ENCODE data around the gene NHERF1.
A peak's percentile ranks its signal among the peaks of the same experiment; 100 is the strongest.

Gene NHERF1

DNA sequence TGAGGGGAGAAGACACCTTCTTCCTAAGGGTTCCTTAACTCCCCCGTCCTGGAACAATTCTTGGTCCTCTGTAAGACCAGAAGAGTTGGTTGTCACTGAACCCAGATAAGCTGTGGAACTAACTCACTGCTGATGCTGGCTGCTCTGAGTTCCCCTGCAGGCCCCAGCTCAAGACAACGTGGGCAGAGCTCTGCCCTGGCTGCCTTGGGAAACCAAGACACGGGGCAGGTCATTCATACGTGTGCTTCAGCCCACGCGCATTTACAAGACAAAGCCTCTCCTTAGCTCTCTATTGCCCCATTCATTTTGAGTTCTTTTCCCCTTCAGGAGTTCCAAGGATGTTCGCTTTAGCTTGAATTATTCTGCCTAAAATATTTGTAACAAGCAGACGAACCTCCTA lies 31.1 kb downstream of the NHERF1 start:
- TF ChIP-seq, protein P1, sequence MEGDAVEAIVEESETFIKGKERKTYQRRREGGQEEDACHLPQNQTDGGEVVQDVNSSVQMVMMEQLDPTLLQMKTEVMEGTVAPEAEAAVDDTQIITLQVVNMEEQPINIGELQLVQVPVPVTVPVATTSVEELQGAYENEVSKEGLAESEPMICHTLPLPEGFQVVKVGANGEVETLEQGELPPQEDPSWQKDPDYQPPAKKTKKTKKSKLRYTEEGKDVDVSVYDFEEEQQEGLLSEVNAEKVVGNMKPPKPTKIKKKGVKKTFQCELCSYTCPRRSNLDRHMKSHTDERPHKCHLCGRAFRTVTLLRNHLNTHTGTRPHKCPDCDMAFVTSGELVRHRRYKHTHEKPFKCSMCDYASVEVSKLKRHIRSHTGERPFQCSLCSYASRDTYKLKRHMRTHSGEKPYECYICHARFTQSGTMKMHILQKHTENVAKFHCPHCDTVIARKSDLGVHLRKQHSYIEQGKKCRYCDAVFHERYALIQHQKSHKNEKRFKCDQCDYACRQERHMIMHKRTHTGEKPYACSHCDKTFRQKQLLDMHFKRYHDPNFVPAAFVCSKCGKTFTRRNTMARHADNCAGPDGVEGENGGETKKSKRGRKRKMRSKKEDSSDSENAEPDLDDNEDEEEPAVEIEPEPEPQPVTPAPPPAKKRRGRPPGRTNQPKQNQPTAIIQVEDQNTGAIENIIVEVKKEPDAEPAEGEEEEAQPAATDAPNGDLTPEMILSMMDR (IDR thresholded peaks at IDR 0.05; ENCODE audit: low read length) = no peak
- no peak for TF ChIP-seq EZH2 (IDR thresholded peaks at IDR 0.05; ENCODE audit: borderline replicate concordance, low read length)
- H3K36me3 ChIP-seq (ENCODE audit: insufficient read depth, low read length) = 0 out of 2 replicates have a peak, but pooled peaks cover 5% of the 10 kb centered on the region
- no peak overlapping the region for H3K9ac ChIP-seq (ENCODE audit: low read length)
- H3K4me2 ChIP-seq (ENCODE audit: low read length) = no peak overlapping the region
- H2AFZ ChIP-seq (ENCODE audit: low read length) = no peak overlapping the region
- H3K4me1 ChIP-seq (ENCODE audit: insufficient read depth, low read length, severe bottlenecking) = peaks cover 37% of the 10 kb centered on the region
- no peaks in the 10 kb centered on the region for H3F3A ChIP-seq (ENCODE audit: insufficient read depth, low read length)
- H4K20me1 ChIP-seq (ENCODE audit: insufficient read depth, low read length) = no peaks in the 10 kb centered on the region
- H3K27me3 ChIP-seq (ENCODE audit: insufficient read depth, low read length) = no peaks in the 10 kb centered on the region
- no peak overlapping the region for H3K27ac ChIP-seq (ENCODE audit: low read depth, low read length, poor library complexity, severe bottlenecking)
- no peak overlapping the region for H3K4me3 ChIP-seq (ENCODE audit: low read depth, low read length, poor library complexity, severe bottlenecking)
- no peaks in the 10 kb centered on the region for H3K9me2 ChIP-seq (ENCODE audit: low read depth, low read length)
- H3K79me2 ChIP-seq (ENCODE audit: insufficient read depth, low read length) = peaks cover 9% of the 10 kb centered on the region; the same call in 1 of the 2 replicates
- no peaks in the 10 kb centered on the region for H3K9me3 ChIP-seq (ENCODE audit: low read length)

DNA sequence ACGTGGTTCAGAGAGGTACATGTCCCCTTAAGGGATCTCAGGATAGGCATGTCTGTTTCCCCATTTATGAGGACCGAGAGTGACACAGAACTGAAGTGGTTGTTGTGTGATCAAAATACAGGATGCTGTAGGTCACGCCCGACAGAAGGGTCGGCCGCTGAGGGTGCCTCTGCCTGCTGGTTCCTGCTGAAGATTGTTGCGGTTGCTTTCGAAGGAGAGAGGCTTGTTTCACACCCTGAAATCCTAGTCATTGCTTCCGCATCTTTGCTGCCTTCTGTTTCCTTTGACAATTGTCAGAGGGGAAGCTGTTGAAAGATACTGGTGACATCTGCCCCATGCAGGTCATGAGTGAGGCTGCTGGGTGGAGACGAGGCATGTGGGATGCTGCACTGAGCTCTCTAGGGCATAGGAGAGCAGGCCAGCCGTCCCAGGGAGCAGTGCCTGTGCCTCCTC lies 31.5 kb downstream of the NHERF1 start:
- Histone ChIP-seq H3K36me3 (ENCODE audit: insufficient read depth, low read length) (0 out of 2 replicates have a peak, but pooled peaks cover 5% of the 10 kb centered on the region), H3F3A (ENCODE audit: insufficient read depth, low read length) (no peaks in the 10 kb centered on the region), H3K4me3 (ENCODE audit: low read depth, low read length, poor library complexity, severe bottlenecking) (no peak overlapping the region), H3K9me2 (ENCODE audit: low read depth, low read length) (no peaks in the 10 kb centered on the region), H2AFZ (ENCODE audit: low read length) (no peak overlapping the region), H3K9me3 (ENCODE audit: low read length) (no peaks in the 10 kb centered on the region), H3K27me3 (ENCODE audit: insufficient read depth, low read length) (no peaks in the 10 kb centered on the region), H3K9ac (ENCODE audit: low read length) (no peak overlapping the region), H3K27ac (ENCODE audit: low read depth, low read length, poor library complexity, severe bottlenecking) (no peak overlapping the region), H4K20me1 (ENCODE audit: insufficient read depth, low read length) (no peaks in the 10 kb centered on the region), H3K4me2 (ENCODE audit: low read length) (no peak overlapping the region), H3K4me1 (ENCODE audit: insufficient read depth, low read length, severe bottlenecking) (peaks cover 41% of the 10 kb centered on the region), H3K79me2 (ENCODE audit: insufficient read depth, low read length) (peaks cover 8% of the 10 kb centered on the region; the same call in 1 of the 2 replicates)
- TF ChIP-seq EZH2 (IDR thresholded peaks at IDR 0.05; ENCODE audit: borderline replicate concordance, low read length) = no peak
- TF ChIP-seq, protein P1 (IDR thresholded peaks at IDR 0.05; ENCODE audit: low read length) = no peak

DNA sequence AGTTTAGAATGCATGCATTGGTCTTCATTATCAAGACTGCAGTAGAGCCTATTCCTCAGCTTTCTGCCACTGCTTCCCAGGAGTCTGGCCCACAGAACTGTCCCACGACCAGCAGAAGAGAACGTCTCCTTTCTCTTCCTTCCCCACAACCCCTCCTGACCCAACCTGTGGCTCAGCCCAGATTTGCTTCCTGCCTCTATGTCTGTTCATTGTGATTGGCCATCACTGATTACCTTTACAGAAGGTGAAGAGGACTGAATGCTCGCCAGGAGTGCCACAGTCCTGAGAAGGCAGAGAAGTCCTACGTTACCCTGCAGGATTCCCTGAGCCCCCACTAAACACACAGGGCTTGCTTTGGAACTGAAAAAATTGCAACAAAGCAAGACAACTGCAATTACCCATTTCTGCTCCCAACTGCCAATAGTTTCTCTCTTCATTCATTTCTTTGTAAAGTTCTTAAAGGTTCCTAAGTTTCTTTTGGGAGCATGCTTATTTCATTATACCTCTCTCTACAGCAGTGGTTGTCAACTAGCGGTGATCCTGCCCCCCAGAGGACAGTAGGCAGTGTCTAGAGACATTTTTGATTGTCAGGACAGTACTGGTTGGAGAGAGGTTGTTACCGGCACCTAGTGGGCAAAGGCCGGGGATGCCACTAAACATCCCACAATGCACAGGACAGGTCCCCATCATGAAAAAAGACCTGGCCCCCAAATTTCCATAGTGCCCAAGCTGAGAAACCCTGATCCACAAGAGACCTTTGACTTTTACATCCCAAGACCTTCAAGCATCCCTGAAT lies 32.2 kb downstream of the NHERF1 start:
- peaks cover 2% of the 10 kb centered on the region; the same call in 1 of the 2 replicates for H3K79me2 ChIP-seq (ENCODE audit: insufficient read depth, low read length)
- H3K4me2 ChIP-seq (ENCODE audit: low read length) = no peak overlapping the region
- H3K4me3 ChIP-seq (ENCODE audit: low read depth, low read length, poor library complexity, severe bottlenecking) = no peak overlapping the region
- no peaks in the 10 kb centered on the region for H4K20me1 ChIP-seq (ENCODE audit: insufficient read depth, low read length)
- H3K9me3 ChIP-seq (ENCODE audit: low read length) = no peaks in the 10 kb centered on the region
- peaks cover 35% of the 10 kb centered on the region for H3K4me1 ChIP-seq (ENCODE audit: insufficient read depth, low read length, severe bottlenecking)
- no peaks in the 10 kb centered on the region for H3F3A ChIP-seq (ENCODE audit: insufficient read depth, low read length)
- H3K27ac ChIP-seq (ENCODE audit: low read depth, low read length, poor library complexity, severe bottlenecking) = no peak overlapping the region
- H3K9ac ChIP-seq (ENCODE audit: low read length) = no peak overlapping the region
- TF ChIP-seq, protein P1 (IDR thresholded peaks at IDR 0.05; ENCODE audit: low read length) = peak; percentile 76
- no peak for TF ChIP-seq EZH2 (IDR thresholded peaks at IDR 0.05; ENCODE audit: borderline replicate concordance, low read length)
- 0 out of 2 replicates have a peak, but pooled peaks cover 5% of the 10 kb centered on the region for H3K36me3 ChIP-seq (ENCODE audit: insufficient read depth, low read length)
- H3K9me2 ChIP-seq (ENCODE audit: low read depth, low read length) = no peaks in the 10 kb centered on the region
- no peak overlapping the region for H2AFZ ChIP-seq (ENCODE audit: low read length)
- H3K27me3 ChIP-seq (ENCODE audit: insufficient read depth, low read length) = no peaks in the 10 kb centered on the region

Data from OCI-LY1 (cell line).